Glomerular visceral epithelial cell (primary cell): ENCODE results near the gene SERPINA6.
A peak's percentile ranks its signal among the peaks of the same experiment; 100 is the strongest.
"Not testable (repeated sequence)": the region's sequence is repeated elsewhere in the genome, so short reads cannot be mapped to it uniquely, and the experiment has no call there.

ENCODE experiments used
- DNase-seq: peaks from one replicate; pipeline ENCODE4 v3.0.0-alpha.2; 2016; ENCODE audit errors: extremely low spot score

The SERPINA6 gene

GRCh38 chr14:94328196-94328595 is 5.1 kb upstream of the SERPINA6 start:
- peak; percentile 72 for DNase-seq

DNA sequence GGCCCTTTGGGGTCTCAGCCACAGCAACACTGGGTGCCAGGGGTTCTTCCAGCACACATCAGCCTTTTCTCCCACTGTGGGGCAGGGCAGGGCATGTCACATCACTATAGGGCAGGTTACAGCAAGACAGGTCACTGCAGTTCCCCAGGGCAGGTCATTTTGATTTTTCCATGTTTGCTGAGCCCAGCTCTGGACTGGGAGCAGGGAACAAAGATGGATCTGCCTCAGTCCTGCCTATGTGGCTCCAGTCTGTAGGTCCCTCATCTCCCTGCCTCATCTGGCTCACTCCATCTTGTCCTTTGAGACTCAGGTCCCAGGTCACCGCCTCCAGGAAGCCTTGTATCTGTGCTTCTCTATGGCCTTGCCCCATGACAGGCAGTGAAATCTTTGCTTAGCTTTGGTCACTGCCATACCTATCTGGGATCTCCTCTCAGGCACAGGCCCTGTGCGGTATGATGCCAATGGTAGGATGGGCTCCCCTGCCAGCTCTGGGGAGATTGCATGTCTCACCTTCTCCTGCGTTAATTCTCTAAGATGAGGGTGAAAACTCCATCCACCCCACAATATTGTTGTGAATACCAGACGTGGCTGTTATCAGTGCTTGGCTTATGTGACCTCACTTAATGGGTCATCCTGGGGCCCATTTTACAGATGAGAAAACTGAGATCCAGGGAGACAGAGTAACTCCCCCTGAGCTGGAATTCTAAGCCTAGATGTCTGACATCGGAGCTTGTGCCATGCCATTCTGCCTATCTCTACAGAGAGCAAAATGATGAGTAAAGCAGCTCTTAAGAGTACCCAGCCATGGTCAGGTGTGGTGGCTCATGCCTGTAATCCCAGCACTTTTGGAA is 1.5 kb downstream of the SERPINA6 start:
- no peak for DNase-seq

DNA sequence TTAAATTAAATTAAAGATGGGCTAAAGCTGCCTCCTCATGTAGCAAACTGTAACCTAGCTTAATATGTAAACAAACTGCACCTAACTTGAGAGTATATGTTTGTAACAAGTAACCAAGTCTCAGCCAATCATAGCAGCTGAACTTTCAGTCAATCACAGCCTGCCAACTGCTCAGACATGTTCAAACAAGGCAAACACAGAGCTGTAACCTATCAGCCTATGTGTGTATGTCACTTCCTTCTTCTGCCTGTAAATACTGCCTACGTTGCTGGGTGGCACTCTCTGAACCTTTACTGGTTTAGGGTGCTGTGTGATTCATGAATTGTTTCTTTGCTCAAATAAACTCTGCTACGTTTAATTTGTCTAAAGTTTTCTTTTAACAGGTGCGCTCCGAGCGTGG is 2.9 kb downstream of the SERPINA6 start:
- DNase-seq: no peak

- no peak for DNase-seq
Measured at GRCh38 chr14:94317259-94317658, 5.9 kb downstream of the SERPINA6 start.

DNA sequence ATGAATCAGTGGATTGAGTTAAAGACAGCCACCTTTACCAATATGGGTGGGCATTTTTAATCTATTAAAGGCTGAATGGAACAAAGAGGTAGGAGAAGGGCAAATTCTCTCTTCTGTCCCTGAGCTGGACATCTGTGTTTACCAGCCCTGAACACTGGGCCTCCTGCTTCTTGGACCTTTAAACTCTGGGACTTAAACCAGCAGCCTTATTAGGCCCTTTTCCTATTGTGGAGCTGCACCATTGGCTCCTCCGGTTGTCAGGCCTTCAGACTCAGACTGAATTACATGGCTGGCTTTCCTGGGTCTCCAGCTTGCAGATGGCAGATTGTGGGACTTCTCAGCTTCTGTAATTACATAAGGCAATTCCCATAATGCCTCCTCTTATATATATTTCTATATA is 6.4 kb downstream of the SERPINA6 start:
- no peak for DNase-seq

DNA sequence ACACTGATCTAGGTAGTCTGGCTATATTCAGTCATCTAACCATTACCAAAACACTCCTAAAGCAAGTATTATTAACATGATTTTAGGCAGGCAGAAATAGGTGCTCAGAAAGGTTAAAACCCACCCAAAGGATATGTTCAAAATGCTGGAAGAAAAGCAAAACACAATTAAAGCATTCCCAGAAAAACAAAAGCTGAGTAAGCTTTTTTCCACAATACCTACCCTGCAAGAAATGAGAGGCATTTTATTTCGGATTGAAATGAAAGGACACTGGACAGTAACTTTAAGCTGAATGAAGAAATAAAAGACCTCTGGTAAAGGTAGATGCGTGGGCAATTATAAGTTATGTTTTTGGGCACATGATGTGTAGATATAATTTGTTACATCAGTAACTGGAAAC is 8.2 kb downstream of the SERPINA6 start:
- no peak for DNase-seq

DNA sequence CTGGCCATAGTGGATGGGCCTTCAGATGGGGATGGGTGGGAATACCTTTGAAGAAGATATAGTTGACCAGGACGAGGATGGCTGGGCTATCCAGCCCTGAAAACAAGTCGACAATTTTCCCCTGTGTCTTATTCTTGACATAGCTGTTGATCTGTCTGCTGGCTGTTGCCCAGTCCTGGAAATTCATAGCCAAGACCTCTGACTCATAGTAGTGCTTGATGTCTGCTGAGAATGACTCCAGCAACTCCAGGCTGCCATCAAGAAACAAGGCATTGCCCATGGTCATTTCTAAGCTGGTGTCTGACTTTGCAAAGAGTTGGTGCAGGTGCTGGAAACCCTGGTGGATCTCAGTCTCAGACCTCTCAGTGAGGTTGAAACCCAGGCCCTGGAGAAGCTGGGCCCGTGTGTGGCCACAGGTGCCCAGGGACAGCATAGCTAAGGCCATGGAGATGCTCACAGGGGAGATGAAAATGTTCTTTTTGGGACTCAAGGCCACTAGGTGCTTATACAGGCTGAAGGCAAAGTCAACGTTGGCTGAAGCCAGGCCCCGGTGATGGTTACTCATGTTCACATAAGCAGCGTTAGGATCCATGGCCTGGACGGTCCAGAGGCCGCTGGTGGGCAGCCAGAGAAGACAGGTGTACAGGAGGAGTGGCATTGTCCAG is 9.0 kb downstream of the SERPINA6 start:
- DNase-seq: no peak

DNA sequence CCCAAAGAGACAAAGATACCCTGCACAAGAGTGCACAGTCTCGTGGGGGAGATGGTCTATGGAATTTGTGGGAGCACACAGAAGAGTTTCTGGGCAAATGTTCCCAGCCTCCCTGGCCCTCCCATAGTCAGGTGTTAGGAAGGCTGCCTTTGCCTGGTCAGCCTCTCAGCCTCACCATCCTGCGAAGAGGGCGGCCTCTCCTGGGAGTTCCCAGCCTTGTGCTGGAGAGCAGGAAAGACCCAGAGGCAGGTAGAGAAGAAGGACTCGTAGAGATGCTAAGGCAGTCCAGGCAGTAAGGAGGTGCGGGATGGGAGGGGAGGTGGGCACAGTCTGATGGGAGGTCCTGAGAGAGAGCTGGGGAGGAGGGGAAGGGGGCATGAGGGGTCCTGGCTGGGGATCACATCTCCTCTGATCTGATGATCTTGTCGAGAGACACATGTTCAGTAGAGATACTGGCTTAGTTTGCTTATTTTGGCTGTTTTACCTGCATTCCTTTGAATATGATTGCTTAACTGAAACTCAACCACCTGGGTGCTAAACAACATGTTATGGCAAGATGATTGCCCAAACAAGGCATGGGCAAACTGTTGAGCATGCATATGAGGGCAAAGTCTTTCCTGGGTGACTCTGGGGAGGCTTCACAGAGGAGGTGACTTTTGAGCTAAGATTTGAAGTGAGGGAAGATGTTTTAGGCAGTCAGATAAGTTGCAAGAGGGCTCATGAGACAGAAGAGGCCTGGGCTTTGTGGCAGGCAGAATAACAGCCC is 10.5 kb downstream of the SERPINA6 start:
- no peak for DNase-seq

- no peak for DNase-seq
Measured at GRCh38 chr14:94310248-94310647, 12.9 kb downstream of the SERPINA6 start.

GRCh38 chr14:94309721-94310120 is 13.4 kb downstream of the SERPINA6 start:
- DNase-seq: no peak

- no peak for DNase-seq
Measured at GRCh38 chr14:94307410-94307992, 15.6 kb downstream of the SERPINA6 start.

DNA sequence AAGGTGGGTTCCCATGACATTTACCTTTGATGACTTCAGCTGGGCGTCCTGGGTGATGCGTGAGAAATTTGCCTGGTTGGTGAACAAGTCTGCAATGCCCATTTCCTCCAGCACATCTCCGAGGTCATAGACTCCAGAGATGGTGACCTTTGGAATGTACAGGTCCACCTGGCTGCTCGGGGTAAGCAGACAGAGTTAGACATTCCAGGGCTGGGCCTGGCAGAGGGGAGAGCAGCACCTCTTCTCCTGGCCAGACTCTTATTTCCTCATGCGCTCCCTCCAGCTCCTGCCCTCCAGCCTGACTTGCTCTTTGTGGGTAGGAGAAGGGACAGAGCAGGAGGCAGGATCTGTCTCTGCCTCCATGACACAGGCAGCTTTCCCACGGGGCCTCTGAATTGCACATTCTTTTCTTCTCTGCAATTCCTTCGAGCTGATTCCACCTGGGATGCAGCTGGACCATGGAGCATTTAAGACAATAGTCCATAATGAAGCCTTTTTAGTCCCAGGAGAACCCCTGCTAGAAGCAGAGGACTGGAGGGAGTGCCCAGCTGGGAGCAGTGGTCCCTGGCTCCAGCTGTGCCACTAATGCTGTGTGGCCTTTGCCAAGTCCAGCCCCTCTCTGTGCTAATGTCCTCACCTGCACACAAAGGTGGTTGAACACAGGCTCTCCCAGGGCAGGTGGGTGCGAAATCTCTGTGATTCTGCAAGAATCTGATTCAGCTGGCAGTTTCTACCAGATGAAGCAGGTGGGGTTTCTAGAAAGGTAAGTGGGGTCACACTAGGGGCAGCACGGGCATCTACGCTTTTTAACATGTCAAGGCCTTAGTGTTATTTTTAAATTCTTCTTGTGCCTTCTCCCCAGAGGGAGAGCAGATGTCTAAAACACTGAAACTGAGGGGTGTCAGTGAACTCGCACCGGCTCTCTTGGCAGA is 16.8 kb downstream of the SERPINA6 start:
- no peak for DNase-seq

GRCh38 chr14:94305620-94306019 is 17.5 kb downstream of the SERPINA6 start:
- DNase-seq: no peak

- DNase-seq: no peak
Measured at GRCh38 chr14:94304243-94304642, 18.9 kb downstream of the SERPINA6 start.

DNA sequence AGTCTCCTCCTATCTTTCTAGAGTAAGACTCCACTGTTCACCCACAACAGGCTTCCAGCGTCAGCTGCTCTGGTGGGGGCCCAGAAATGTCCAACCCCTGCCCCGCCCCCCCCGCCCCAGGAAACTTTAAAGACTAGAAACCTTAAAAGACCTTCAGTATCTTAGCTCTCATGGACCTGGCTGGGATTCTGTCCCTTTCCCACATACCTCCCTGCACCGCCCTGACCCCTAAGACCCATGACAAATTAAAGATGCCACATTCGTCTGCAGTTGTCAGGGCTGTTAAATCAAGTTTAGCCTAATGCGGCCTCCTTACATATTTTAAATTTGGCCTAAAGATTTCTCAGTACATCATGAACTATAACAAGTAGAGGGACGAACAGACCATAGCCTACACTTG is 20.0 kb downstream of the SERPINA6 start:
- DNase-seq: no peak

- no peak for DNase-seq
Measured at GRCh38 chr14:94298130-94298529, 25.0 kb downstream of the SERPINA6 start.

DNA sequence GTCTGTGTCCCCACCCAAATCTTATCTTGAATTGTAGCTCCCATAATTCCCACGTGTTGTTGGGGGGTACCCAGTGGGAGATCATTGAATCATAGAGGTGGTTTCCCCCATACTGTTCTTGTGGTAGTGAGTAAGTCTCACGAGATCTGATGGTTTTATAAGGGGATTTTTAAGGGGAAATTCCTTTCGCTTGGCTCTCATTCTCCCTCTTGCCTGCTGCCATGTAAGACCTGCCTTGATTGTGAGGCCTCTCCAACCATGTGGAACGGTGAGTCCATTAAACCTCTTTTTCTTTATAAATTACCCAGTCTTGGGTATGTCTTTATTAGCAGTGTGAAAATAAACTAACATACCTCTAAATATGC is 27.0 kb downstream of the SERPINA6 start:
- not testable (repeated sequence) for DNase-seq

DNA sequence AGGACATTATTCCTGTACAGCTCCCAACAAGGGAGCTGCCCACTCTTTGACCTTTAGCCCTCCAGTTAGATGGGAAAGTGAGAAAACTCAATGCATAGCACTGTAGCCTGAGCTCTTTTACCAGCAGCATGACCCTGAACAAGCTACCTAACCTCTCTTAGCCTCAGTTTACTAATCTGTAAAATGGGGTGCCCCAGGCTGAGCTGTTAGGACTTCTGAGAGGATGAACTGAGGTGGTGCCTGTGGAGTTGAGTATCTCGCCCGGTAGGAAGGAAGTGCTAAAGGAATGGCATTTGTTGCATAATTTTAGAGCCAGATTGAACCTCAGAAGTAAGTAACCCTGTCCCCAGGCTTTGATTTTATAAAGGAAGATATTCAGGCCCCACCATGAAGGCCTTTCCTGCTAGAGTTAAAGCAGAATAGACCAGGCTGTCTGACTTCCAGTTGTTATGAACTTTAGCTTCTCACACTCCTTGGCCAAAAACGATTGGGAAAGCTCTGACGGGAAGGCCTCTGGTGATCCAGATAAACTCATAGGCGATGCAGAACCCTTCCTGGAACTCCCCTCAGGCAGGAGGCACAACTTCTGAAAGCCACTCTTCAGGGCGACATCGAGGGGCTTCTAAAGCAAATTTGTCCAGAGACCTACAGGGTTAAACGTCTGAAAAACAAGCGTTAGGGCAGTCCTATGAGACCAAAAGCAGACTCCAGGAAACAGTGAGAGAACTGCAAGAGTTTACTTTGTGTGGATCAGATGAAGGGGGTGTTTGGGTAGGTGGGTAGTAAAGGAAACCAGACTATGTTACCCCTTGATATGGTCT is 27.6 kb downstream of the SERPINA6 start:
- DNase-seq: no peak

- DNase-seq: no peak
Measured at GRCh38 chr14:94293578-94293924, 29.6 kb downstream of the SERPINA6 start.

- DNase-seq: no peak
Measured at GRCh38 chr14:94292872-94293577, 30.1 kb downstream of the SERPINA6 start, which contains the start of gene SERPINA10. Gene SERPINA10 (minus strand): TSS chr14:94293268. CDS start chr14:94290593, 2,675 bp downstream.
